ENCODE results near the gene ZNF146.

Gene ZNF146

DNA sequence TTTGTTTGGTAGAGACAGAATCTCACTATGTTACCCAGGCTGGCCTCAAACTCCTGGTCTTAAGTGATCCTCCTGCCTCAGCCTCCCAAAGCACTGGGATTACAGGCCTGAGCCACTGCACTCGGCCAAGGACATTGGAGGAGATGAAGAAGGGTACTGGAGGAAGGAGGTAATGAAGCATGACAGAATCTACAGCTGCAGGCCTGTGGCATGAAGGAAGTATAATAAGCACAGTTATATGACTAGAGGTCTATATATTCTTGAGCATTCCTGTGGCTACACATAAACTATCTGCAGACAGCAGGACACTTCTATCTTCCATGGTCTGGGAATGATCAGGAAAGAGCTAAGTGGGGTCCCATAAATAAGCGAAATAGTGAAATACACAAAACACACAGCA, 18.7 kb upstream of the ZNF146 start:
- no peak overlapping the region for H3K4me3 ChIP-seq (ENCODE audit: low read length)
- no peak for DNase-seq (ENCODE audit: low read depth)
- TF ChIP-seq, protein P1, sequence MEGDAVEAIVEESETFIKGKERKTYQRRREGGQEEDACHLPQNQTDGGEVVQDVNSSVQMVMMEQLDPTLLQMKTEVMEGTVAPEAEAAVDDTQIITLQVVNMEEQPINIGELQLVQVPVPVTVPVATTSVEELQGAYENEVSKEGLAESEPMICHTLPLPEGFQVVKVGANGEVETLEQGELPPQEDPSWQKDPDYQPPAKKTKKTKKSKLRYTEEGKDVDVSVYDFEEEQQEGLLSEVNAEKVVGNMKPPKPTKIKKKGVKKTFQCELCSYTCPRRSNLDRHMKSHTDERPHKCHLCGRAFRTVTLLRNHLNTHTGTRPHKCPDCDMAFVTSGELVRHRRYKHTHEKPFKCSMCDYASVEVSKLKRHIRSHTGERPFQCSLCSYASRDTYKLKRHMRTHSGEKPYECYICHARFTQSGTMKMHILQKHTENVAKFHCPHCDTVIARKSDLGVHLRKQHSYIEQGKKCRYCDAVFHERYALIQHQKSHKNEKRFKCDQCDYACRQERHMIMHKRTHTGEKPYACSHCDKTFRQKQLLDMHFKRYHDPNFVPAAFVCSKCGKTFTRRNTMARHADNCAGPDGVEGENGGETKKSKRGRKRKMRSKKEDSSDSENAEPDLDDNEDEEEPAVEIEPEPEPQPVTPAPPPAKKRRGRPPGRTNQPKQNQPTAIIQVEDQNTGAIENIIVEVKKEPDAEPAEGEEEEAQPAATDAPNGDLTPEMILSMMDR (conservative IDR thresholded peaks at IDR 0.05; ENCODE audit: low read length) = no peak

DNA sequence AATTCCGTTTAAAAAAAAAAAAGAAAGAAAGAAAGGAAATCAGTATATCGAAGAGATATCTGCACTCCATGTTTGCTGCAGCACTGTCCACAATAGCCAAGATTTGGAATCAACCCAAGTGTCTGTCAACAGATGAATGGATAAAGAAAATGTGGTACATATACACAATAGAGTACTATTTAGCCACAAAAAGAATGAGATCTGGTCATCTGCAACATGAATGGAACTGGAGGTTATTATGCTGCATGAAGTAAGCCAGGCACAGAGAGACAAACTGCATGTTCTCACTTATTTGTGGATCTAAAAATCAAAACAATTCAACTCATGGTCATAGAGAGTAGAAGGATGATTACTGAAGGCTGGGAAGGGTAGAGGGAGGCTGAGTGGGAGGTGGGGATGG, 16.8 kb upstream of the ZNF146 start:
- no peak for DNase-seq (ENCODE audit: low read depth)
- TF ChIP-seq, protein P1 (conservative IDR thresholded peaks at IDR 0.05; ENCODE audit: low read length) = no peak

DNA sequence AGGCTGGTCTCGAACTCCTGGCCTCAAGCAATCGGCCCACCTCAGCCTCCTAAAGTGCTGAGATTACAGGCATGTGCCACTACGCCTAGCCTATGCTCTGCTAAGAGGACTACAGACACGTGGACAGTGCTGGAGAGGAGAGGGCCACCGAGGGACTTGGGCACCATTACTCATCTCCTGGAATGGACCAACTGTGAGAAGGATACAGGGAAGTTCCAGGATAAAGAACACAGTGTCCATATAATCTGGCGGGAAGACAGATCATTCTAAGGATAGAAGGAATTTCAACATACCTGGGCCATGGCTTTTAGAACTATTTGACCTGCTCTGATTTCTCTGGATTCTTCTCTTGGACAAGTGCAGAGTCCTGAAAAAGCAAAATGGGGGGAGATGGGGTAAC, 13.2 kb upstream of the ZNF146 start:
- TF ChIP-seq, protein P1 (conservative IDR thresholded peaks at IDR 0.05; ENCODE audit: low read length) = no peak
- DNase-seq (ENCODE audit: low read depth) = no peak
- no peak overlapping the region for H3K4me3 ChIP-seq (ENCODE audit: low read length)

More for the DNA sequence above, 16.8 kb upstream of the ZNF146 start:
- no peak overlapping the region for H3K4me3 ChIP-seq (ENCODE audit: low read length)

DNA sequence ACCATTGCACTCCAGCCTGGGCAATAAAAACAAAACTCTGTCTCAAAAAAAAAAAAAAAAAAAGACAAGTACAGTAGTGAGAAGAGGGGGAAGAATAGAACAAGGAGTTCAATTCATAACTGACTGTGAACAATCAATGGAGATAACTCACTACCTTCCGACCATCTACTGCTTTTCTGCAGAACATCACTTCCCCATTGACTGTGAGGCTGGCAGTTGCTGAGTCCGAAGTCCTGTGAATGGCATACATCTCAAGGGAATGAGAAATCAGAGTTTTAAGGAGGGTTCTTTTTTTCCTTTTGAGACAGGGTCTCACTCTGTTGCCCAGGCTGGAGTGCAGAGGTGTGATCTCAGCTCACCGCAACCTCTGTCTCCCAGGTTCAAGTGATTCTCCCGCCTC, 11.6 kb upstream of the ZNF146 start:
- TF ChIP-seq, protein P1 (conservative IDR thresholded peaks at IDR 0.05; ENCODE audit: low read length) = no peak
- H3K4me3 ChIP-seq (ENCODE audit: low read length) = no peak overlapping the region

DNA sequence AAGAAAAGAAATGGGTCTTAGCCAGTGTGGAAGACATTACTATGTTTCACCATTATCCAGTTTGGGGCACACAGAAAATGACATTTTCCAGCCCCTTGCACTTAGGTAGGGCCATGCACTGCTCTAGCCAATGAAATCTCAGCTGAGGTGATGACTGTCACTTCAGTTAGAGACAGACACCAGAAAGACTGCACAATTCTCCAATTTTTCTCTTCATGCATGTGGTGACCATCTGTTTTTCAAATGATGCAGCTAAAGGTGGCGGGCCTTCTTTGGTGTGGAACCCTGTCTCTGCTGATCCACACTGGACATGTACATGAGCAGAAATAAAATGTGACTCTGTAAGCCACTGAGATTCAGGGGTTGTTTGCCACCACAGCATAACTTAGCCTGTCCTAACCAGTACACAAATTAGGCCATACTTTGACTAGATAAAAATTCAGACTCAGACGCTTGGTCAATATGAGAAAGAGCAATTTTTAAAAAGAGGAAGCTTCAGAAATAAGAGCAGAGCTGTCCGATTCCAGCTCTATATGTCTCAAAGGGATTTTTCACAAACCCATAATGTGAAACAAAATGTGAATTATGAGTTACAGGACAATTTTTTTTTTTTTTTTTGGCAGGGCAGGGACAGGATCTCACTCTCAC, 7.2 kb upstream of the ZNF146 start:
- H3K4me3 ChIP-seq (ENCODE audit: low read length) = no peak overlapping the region
- no peak for DNase-seq (ENCODE audit: low read depth)
- TF ChIP-seq, protein P1 (conservative IDR thresholded peaks at IDR 0.05; ENCODE audit: low read length) = no peak

More for the DNA sequence above, 11.6 kb upstream of the ZNF146 start:
- DNase-seq (ENCODE audit: low read depth) = no peak

DNA sequence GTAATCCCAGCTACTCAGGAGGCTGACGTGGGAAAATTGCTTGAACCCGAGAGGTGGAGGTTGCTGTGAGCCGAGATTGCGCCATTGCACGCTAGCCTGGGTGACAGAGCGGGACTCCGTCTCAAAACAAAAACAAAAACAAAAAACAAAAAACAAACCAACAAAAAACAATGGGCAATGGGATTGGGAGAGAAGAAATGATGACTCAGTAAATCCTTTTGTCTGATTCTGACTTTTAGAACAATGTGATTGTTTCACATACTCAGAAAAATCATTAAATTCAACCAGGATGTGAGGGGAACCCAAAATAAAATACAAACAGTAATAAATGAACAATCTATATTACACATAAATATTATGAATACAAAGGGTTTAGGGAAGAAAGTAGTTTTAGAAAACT, 5.5 kb upstream of the ZNF146 start:
- TF ChIP-seq, protein P1 (conservative IDR thresholded peaks at IDR 0.05; ENCODE audit: low read length) = no peak
- DNase-seq (ENCODE audit: low read depth) = no peak
- H3K4me3 ChIP-seq (ENCODE audit: low read length) = no peak overlapping the region

DNA sequence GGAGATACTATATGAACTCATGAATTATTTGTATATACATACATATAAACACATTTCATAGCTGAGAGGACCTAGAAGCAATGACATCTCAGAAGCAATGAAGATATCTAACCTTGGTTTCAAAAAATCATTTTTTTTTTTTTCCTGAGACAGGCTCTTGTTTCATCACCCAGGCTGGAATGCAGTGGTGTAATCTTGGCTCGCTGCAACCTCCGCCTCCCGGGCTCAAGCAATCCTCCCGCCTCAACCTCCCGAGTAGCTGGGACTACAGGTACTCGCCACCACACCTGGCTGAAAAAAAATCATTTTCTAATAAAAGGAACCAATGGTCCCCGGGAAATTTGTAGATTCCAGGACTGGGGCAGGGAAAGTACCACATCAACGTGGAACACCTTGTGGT, 4.4 kb upstream of the ZNF146 start:
- H3K4me3 ChIP-seq (ENCODE audit: low read length) = no peak overlapping the region
- DNase-seq (ENCODE audit: low read depth) = no peak
- TF ChIP-seq, protein P1 (conservative IDR thresholded peaks at IDR 0.05; ENCODE audit: low read length) = no peak
